GM23248 (cell line): ENCODE results near the gene GSTT4.

Source experiments
- EZH2 ChIP-seq: fragments of 200-600 bp; sonication (generic); IDR thresholded peaks from 2 replicates; pipeline ENCODE4 v1.6.1; 2018; ENCODE audit warnings: antibody characterized with exemption, mild to moderate bottlenecking; ENCODE audit not compliant: insufficient read depth, poor library complexity, severe bottlenecking
- EZH2phosphoT487 ChIP-seq: fragments of 200-600 bp; sonication (generic); IDR thresholded peaks from 2 replicates; pipeline ENCODE4 v1.6.1; 2018; ENCODE audit warnings: antibody characterized with exemption, moderate library complexity, mild to moderate bottlenecking, low read depth; ENCODE audit not compliant: insufficient read depth

- TF ChIP-seq EZH2phosphoT487 (no peak), EZH2 (no peak)
Measured at GRCh38 chr22:24011735-24012068, 6.4 kb upstream of the GSTT4 start.
